ENCODE measurements around the gene PLXNA2. TPM values are rescaled to one million over a fixed set of nuclear protein-coding genes. Genes with fewer than 3 reads are reported as not detected.
A peak's percentile ranks its signal among the peaks of the same experiment; 100 is the strongest.

PLXNA2 gene
- total RNA-seq, 2 experiments from 2014 or later = 0.84 to 1.6 TPM

DNA sequence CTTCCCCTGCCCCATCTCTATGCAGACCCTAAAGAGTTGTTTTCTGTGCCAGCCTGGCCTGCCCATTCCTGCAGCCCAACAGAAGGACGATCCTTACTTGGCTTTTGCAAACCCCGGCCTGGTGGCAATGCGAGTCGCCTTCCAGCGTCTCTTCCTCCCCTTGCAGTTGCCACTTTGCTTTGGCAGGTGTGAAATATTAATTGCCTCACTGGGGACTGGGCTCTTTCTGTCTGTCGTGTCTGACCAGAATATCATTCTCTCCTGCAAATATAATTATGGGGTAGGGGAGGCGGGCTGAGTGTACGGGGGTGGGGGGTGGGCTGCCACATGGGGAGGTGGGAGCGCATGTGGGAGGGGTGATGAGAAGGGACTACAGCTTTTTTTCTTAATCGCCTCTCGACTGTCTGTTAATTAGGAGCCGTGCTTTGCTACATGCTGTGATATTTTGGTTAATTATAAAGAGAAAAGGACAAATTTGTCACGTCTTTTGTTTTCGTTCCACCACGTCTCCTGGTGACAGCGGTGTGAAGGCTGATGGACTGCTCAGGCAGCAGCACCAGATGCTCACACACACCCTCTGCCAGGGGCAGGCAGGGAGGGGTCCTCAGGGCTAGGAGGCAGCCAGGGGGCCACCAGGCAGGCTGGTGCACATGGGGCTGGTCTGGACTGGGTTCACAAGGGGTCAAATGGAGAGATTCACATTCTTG, 253.2 kb downstream of the PLXNA2 start:
- CTCF ChIA-PET = interaction anchor here (0.8 to 1.3 kb wide), 2 partner anchors 106 to 702 kb away, joined by 3 to 5 read pairs; no protein-coding TSS in a partner anchor
- Mint-ChIP-seq H3K4me3 (no peak overlapping the region), H3K9me3 (ENCODE audit: insufficient read depth) (no peaks in the 10 kb centered on the region), H3K36me3 (ENCODE audit: low read depth) (no peaks in the 10 kb centered on the region), H3K27me3 (ENCODE audit: low read depth) (peaks cover 18% of the 10 kb centered on the region), H3K27ac (no peak overlapping the region), H3K4me1 (ENCODE audit: low read depth) (no peaks in the 10 kb centered on the region)
- DNase-seq (no peak), ATAC-seq (no peak)
- POLR2A ChIA-PET = no interaction called here

DNA sequence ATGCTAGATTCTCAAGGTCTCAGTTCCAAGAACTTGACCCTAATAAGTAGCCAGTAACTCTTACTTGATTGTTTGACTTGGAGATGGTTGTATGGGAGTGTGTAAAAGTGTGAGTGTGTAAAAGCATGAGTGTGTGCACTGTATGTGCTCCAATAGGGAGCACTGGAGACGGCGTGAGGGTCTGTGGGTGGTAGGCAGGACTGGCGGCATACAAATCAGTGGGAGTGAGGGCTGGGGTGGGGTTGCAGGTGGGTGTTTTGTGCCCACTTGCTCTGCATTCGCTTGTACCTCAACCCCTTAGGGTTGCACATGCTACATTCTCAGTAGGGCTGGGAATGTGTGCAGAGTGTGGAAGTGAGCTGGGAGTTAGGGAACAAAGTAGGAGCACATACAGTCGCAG, 253.7 kb downstream of the PLXNA2 start:
- POLR2A ChIA-PET = no interaction called here
- Mint-ChIP-seq H3K4me3 (no peak overlapping the region), H3K36me3 (ENCODE audit: low read depth) (no peaks in the 10 kb centered on the region), H3K27me3 (ENCODE audit: low read depth) (peaks cover 18% of the 10 kb centered on the region), H3K9me3 (ENCODE audit: insufficient read depth) (no peaks in the 10 kb centered on the region), H3K27ac (no peak overlapping the region), H3K4me1 (ENCODE audit: low read depth) (no peaks in the 10 kb centered on the region)
- CTCF ChIA-PET = no interaction called here
- ATAC-seq (no peak), DNase-seq (no peak)

DNA sequence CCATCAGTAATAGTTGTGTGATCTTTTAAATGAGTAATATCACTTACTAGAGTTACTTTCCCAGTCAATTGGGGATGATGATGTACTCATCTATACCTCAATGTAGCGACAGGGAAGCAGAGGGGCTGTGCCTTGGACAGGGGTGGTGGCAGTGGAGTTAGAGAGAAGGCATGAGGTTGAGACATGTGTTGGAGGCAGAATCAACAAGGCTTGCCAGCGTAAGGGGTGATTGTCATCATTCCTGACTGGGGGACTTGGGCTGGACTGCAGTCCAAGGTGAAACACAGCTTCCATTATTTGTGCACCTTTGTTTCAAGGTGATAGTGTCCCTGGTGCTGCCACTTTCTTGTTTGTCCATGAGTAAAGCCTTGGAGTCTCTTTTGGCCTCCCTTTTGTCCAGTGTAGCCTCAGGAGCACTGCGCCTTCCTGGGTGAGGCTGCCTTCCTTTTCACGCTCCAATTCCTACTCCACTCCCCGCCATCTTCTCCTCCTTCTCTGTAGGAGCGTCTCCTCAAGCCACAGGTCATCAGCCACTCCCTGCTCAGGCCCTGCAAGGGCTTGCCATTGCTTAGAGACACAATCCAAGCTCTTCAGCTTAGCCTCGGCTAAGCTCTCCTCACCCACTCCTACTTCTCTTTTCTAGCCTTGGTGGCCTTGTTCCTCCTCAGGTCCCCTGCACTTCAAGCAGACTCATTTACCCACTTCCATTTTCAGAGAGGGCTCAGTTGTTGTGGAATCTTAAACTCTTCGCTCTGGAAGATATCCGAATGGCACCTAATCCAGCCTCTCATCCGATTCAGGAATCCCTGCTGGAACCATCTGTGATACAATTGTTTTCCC, 255.6 kb downstream of the PLXNA2 start:
- CTCF ChIA-PET = interaction anchor here (1.3 kb wide), 1 partner anchor 9 kb away, joined by 3 read pairs; no protein-coding TSS in a partner anchor

DNA sequence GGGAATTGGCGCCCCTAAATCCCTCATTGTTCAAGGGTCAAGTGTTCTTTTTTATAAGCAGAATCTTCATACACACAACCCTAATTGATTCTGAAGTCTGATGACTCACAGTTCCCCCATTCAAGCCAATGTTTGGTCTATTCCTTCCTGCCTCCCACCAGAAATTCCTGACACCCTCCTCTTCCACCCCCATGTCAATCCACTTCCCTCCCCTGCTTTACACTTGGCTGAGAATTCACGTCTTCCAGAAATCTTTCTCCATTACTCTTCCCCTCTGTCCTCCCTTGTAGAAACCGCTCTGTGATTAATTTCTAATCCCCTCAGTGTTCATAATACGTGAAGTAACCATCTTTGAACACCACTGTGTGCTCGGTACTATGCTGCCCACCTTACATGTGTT, 257.0 kb downstream of the PLXNA2 start:
- Mint-ChIP-seq H3K27ac (no peak overlapping the region), H3K4me3 (no peak overlapping the region), H3K9me3 (ENCODE audit: insufficient read depth) (no peaks in the 10 kb centered on the region), H3K27me3 (ENCODE audit: low read depth) (peaks cover 10% of the 10 kb centered on the region), H3K4me1 (ENCODE audit: low read depth) (no peaks in the 10 kb centered on the region), H3K36me3 (ENCODE audit: low read depth) (no peaks in the 10 kb centered on the region)
- CTCF ChIA-PET = no interaction called here
- POLR2A ChIA-PET = no interaction called here
- ATAC-seq = no peak
- no peak for DNase-seq

More for the DNA sequence above, 255.6 kb downstream of the PLXNA2 start:
- Mint-ChIP-seq H3K4me1 (ENCODE audit: low read depth) (no peaks in the 10 kb centered on the region), H3K27me3 (ENCODE audit: low read depth) (peaks cover 13% of the 10 kb centered on the region), H3K27ac (no peak overlapping the region), H3K36me3 (ENCODE audit: low read depth) (no peaks in the 10 kb centered on the region), H3K9me3 (ENCODE audit: insufficient read depth) (no peaks in the 10 kb centered on the region), H3K4me3 (no peak overlapping the region)
- POLR2A ChIA-PET = no interaction called here
- DNase-seq = no peak
- ATAC-seq = no peak

DNA sequence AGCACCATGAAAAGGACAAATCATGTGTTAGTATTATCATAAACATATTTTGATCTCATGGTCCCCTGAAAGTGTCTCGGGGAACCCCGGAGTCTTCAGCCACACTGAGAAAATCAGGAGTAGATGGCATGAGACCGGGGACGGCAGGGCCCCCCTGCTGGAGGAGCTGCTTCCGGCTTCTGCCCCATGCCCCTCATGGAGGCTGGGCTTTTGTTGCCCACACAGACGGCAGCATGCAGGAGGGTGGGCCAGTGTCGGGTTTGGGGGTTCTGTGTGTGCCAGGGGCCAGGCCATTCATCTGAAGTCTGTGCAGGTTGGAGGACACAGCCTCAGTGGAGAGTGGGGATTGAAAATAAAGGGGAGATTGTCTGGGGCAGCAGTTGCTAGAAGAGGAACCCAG, 258.2 kb downstream of the PLXNA2 start:
- ChIA-PET CTCF (no interaction called here), POLR2A (no interaction called here)
- DNase-seq (no peak), ATAC-seq (no peak)
- no peak overlapping the region for H3K4me3 Mint-ChIP-seq
- no peak overlapping the region for H3K27ac Mint-ChIP-seq
- no peaks in the 10 kb centered on the region for H3K4me1 Mint-ChIP-seq (ENCODE audit: low read depth)
- H3K27me3 Mint-ChIP-seq (ENCODE audit: low read depth) = peaks cover 12% of the 10 kb centered on the region
- no peaks in the 10 kb centered on the region for H3K9me3 Mint-ChIP-seq (ENCODE audit: insufficient read depth)
- no peaks in the 10 kb centered on the region for H3K36me3 Mint-ChIP-seq (ENCODE audit: low read depth)

DNA sequence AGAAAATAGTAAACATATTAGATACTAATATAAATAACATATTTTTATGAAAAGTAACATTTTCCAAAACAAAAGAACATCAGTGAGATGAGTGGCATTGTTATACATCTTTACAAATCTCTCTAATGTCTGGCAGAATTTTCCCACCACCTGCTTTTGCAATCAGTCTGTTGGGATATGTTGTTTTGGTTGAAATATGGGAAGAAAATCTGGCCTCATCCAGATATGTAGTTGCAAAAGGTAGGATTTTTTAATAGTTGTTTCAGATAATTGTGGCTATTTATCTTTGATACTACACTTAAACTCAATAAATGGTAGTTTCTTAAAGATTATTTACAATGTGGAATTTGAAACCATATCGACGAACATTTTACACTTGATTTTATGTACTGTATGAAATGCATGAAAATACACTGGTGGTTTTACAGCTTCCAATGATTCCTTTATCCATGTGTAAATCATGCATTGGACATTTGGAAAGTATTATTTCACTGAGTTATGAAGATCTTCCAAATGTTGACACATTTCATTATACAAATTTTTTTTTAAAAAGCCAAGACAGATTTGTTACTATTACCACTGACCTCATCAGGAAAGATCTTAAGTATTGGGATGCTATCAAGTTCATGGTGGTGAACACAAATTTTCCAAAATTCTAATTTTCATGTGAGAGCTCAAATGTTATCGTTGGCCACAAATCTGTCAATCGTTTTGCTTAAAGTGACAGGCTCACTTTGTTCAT, 259.2 kb downstream of the PLXNA2 start:
- ATAC-seq = no peak
- Mint-ChIP-seq H3K4me1 (ENCODE audit: low read depth) (no peaks in the 10 kb centered on the region), H3K36me3 (ENCODE audit: low read depth) (no peaks in the 10 kb centered on the region), H3K4me3 (no peak overlapping the region), H3K9me3 (ENCODE audit: insufficient read depth) (no peaks in the 10 kb centered on the region), H3K27me3 (ENCODE audit: low read depth) (peaks cover 14% of the 10 kb centered on the region), H3K27ac (no peak overlapping the region)
- ChIA-PET POLR2A (no interaction called here), CTCF (no interaction called here)
- no peak for DNase-seq

DNA sequence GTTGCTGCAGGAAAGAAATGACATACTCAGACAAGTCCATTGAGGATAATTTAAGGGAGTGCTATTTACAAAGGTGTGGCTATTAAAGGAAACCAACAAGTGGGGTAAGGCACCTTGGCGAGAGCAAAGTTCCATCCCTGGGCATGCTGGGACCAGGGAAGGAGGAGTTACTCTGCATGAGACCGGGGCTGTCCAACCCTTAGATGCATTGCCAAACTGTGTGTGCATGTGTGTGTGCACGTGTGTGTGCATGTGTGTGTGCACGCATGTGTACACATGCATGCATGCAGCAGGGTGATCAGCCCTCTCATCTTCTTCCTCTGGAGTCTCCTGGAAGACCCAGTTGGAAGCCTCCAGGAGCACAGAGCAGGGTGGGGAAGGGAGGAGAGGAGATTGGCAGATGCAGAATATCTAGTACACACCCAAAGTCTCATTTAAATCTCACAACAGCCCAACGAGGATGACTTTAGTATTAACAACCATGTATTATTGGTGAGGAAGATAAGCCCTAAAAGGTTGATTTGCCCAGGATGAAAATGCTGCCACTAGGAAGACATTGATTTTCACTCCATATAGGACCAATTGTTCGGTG, 261.0 kb downstream of the PLXNA2 start:
- Mint-ChIP-seq H3K27ac (no peak overlapping the region), H3K4me1 (ENCODE audit: low read depth) (no peaks in the 10 kb centered on the region), H3K9me3 (ENCODE audit: insufficient read depth) (no peaks in the 10 kb centered on the region), H3K27me3 (ENCODE audit: low read depth) (peaks cover 13% of the 10 kb centered on the region), H3K4me3 (no peak overlapping the region), H3K36me3 (ENCODE audit: low read depth) (no peaks in the 10 kb centered on the region)
- ChIA-PET CTCF (no interaction called here), POLR2A (no interaction called here)
- DNase-seq (no peak), ATAC-seq (no peak)

DNA sequence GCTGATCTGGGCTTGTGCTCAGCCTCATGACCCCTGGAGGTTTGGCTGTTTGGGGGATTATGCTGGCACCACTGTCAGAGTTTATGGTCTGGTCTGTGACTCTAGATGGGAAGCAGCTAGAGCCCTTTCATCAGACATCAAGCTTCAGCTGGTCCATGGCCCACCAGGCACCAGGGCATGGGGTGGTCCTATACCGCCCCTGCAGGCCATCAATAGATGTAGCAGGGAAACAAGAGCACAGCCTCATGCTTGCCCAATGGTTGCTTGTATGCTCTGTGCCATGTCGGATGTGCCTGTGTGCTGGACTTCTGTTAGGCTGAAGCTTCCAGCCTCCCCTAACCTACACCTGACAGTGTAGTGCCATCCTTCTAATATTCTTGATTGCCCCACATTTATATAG, 262.2 kb downstream of the PLXNA2 start:
- ATAC-seq (peak; percentile 36), DNase-seq (no peak)
- Mint-ChIP-seq H3K27me3 (ENCODE audit: low read depth) (peaks cover 13% of the 10 kb centered on the region), H3K36me3 (ENCODE audit: low read depth) (no peaks in the 10 kb centered on the region), H3K4me1 (ENCODE audit: low read depth) (no peaks in the 10 kb centered on the region), H3K27ac (no peak overlapping the region), H3K9me3 (ENCODE audit: insufficient read depth) (no peaks in the 10 kb centered on the region), H3K4me3 (no peak overlapping the region)
- ChIA-PET CTCF (interaction anchor here (1.0 to 1.1 kb wide), 2 partner anchors 12 to 120 kb away, joined by 3 to 4 read pairs; no protein-coding TSS in a partner anchor), POLR2A (no interaction called here)

DNA sequence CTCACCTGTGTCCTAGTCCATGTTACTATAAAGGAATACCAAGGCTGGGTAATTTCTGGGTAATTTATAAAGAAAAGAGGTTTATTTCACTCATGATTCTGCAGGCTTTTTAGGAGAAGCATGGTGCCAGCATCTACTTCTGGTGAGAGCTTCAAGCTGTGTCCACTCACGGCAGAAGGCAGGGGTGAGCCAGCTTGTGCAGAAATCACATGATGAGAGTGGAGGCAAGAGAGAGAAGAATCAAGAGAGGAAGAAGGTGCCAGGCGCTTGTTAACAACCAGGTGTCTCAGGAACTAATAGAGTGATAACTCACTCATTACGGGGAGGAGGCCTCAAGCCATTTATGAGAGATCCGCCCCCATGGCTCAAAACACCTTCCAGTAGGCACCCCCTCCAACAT, 265.7 kb downstream of the PLXNA2 start:
- POLR2A ChIA-PET = no interaction called here
- no peak overlapping the region for H3K4me3 Mint-ChIP-seq
- no peak for ATAC-seq
- H3K4me1 Mint-ChIP-seq (ENCODE audit: low read depth) = no peaks in the 10 kb centered on the region
- H3K36me3 Mint-ChIP-seq (ENCODE audit: low read depth) = no peaks in the 10 kb centered on the region
- no peaks in the 10 kb centered on the region for H3K9me3 Mint-ChIP-seq (ENCODE audit: insufficient read depth)
- H3K27me3 Mint-ChIP-seq (ENCODE audit: low read depth) = peaks cover 30% of the 10 kb centered on the region
- no peak overlapping the region for H3K27ac Mint-ChIP-seq
- no peak for DNase-seq
- CTCF ChIA-PET = no interaction called here

DNA sequence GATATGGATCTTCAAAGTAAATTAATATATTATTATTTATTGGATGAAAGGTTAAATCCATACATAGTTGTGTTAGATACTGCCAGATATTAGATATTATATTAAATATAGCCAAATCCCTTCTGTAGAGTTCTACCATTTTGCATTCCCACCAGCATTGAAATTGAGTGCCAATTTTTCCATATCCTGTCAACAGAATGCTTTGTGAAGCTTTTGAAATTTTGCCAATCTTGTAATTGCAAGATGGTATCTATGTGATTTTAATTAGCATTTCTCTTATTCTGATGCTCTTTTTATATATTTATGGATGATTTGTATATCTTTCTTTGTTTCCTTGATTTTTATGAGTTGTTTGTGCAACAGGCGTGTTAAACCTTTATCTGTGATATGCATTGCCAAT, 266.3 kb downstream of the PLXNA2 start:
- Mint-ChIP-seq H3K36me3 (ENCODE audit: low read depth) (no peaks in the 10 kb centered on the region), H3K4me1 (ENCODE audit: low read depth) (no peaks in the 10 kb centered on the region), H3K9me3 (ENCODE audit: insufficient read depth) (no peaks in the 10 kb centered on the region), H3K27ac (no peak overlapping the region), H3K27me3 (ENCODE audit: low read depth) (peaks cover 35% of the 10 kb centered on the region), H3K4me3 (no peak overlapping the region)
- no peak for DNase-seq
- CTCF ChIA-PET = no interaction called here
- ATAC-seq = no peak
- POLR2A ChIA-PET = no interaction called here

DNA sequence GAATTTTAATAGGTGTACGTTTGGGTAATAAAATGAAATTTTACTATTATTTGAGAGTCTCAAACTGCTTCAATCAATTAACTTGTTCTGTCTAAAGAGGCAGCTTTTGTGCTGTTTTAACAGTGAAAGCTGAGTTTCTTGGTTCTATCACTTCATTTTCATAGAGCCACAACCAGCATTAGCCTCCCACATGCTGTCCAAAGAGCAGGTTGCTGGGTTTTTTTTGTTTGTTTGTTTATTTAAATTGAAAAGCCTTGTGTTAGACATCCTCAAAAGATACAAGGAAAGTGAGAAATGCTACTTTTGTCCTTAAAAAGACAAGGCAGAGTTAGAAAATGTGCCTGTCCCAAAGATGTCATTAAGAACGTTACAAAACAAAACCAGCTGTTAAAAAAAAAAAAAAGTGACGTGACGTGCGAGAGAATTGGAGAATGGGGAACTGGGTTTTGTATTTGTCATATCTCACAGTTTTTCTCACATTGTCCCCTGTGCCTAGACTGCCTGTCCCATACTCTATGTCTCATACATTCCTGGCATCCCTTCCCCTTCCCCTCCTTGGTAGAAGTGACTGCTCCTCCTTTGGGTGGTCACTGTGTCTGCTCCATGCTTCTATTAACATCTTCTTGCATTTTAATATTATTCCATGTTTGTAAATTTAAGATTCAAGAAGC, 270.2 kb downstream of the PLXNA2 start:
- ChIA-PET POLR2A (no interaction called here), CTCF (interaction anchor here (0.6 to 2.6 kb wide), 6 partner anchors 9 to 395 kb away, joined by 3 to 8 read pairs (median 4); partner anchors contain the start of gene PLXNA2)
- Mint-ChIP-seq H3K36me3 (ENCODE audit: low read depth) (no peaks in the 10 kb centered on the region), H3K27me3 (ENCODE audit: low read depth) (peaks cover 36% of the 10 kb centered on the region), H3K27ac (no peak overlapping the region), H3K4me3 (no peak overlapping the region), H3K9me3 (ENCODE audit: insufficient read depth) (no peaks in the 10 kb centered on the region), H3K4me1 (ENCODE audit: low read depth) (no peaks in the 10 kb centered on the region)
- DNase-seq (no peak), ATAC-seq (no peak)
